HepG2 (cell line): ENCODE data around the gene RPS27L. TPM values are rescaled to one million over a fixed set of nuclear protein-coding genes. Genes with fewer than 3 reads are reported as not detected.

Source experiments
- ARID2 ChIP-seq: sonication (generic); formaldehyde crosslinking; IDR thresholded peaks from 2 replicates; pipeline ENCODE4 v1.8.1; 2022; ENCODE audit warnings: mild to moderate bottlenecking, missing genetic modification reagents, borderline replicate concordance
- ARNTL ChIP-seq: sonication (generic); formaldehyde crosslinking; IDR thresholded peaks from 2 replicates; pipeline ENCODE4 v1.4.0; 2020; ENCODE audit warnings: mild to moderate bottlenecking, missing genetic modification reagents
- ATF2 ChIP-seq: sonication (generic); formaldehyde crosslinking; IDR thresholded peaks from 2 replicates; pipeline ENCODE4 v1.4.0; 2020; ENCODE audit warnings: missing genetic modification reagents
- CEBPZ ChIP-seq: IDR thresholded peaks from 2 replicates; pipeline ENCODE4 v1.6.1; 2012; ENCODE audit warnings: low read length, improper control_type of control experiment
- HNF4A ChIP-seq: sonication (generic); formaldehyde crosslinking; IDR thresholded peaks from 2 replicates; pipeline ENCODE4 v1.4.0; 2020; ENCODE audit warnings: missing genetic modification reagents
- ISL2 ChIP-seq: sonication (generic); formaldehyde crosslinking; IDR thresholded peaks from 2 replicates; pipeline ENCODE4 v1.5.0; 2020; ENCODE audit warnings: missing genetic modification reagents
- KLF16 ChIP-seq, 2 experiments: sonication (generic) in 1 of 2; formaldehyde crosslinking in 1 of 2; IDR thresholded peaks; 2 replicates each; pipeline versions ENCODE4 v1.6.1 to v1.8.0; 2016 to 2023; ENCODE audit warnings: missing genetic modification reagents in 2 of 2, missing compliant biosample characterization in 1 of 2
- KLF6 ChIP-seq: IDR thresholded peaks from 2 replicates; pipeline ENCODE4 v1.8.0; 2016; ENCODE audit warnings: missing biosample characterization, missing genetic modification reagents
- MIER3 ChIP-seq: IDR thresholded peaks from 2 replicates; pipeline ENCODE4 v1.6.1; 2016; ENCODE audit warnings: missing compliant biosample characterization, borderline replicate concordance
- PHF20 ChIP-seq: sonication (generic); formaldehyde crosslinking; IDR thresholded peaks from 2 replicates; pipeline ENCODE4 v1.5.0; 2020; ENCODE audit warnings: mild to moderate bottlenecking, missing genetic modification reagents
- SIX1 ChIP-seq: sonication (generic); formaldehyde crosslinking; IDR thresholded peaks from 2 replicates; pipeline ENCODE4 v1.4.0; 2020; ENCODE audit warnings: missing genetic modification reagents, borderline replicate concordance
- XBP1 ChIP-seq: sonication (generic); formaldehyde crosslinking; IDR thresholded peaks from 2 replicates; pipeline ENCODE4 v1.5.0; 2020; ENCODE audit warnings: missing genetic modification reagents
- ZBTB10 ChIP-seq: sonication (generic); formaldehyde crosslinking; IDR thresholded peaks from 2 replicates; pipeline ENCODE4 v1.4.0; 2020; ENCODE audit warnings: missing genetic modification reagents, borderline replicate concordance
- ZBTB4 ChIP-seq: sonication (generic); formaldehyde crosslinking; IDR thresholded peaks from 2 replicates; pipeline ENCODE4 v1.4.0; 2020; ENCODE audit warnings: missing genetic modification reagents, mild to moderate bottlenecking, borderline replicate concordance
- ZC3H4 ChIP-seq: sonication (generic); formaldehyde crosslinking; IDR thresholded peaks from 2 replicates; pipeline ENCODE4 v1.4.0; 2020; ENCODE audit warnings: missing genetic modification reagents, borderline replicate concordance
- ZFY ChIP-seq: sonication (generic); formaldehyde crosslinking; IDR thresholded peaks from 2 replicates; pipeline ENCODE4 v1.4.0; 2020; ENCODE audit warnings: missing genetic modification reagents
- ZNF580 ChIP-seq: IDR thresholded peaks from 2 replicates; pipeline ENCODE4 v1.6.1; 2016; ENCODE audit warnings: low read depth, borderline replicate concordance
- ZNF749 ChIP-seq: sonication (generic); formaldehyde crosslinking; IDR thresholded peaks from 2 replicates; pipeline ENCODE4 v1.8.0; 2022; ENCODE audit warnings: mild to moderate bottlenecking, missing genetic modification reagents, moderate library complexity, borderline replicate concordance
- polyA plus RNA-seq, 8 experiments: library from polyadenylated mRNA; depleted of rRNA in 3 of 8; stranded (reverse) in 7 of 8; unstranded in 1 of 8; fragments of >200 nt; fragmentation: Illumina TruSeq in 4 of 8; extraction: Trizol in 4 of 8; gene quantifications; 2 replicates each; pipeline versions ENCODE4 v1.2.1 to v1.2.3, GENCODE V29; 2011 to 2016; ENCODE audit warnings: low read depth in 4 of 8, missing spikeins in 1 of 8, mixed read lengths in 1 of 8; ENCODE audit not compliant: insufficient read depth in 1 of 8
- total RNA-seq, 5 experiments: library from RNA; depleted of rRNA; stranded (reverse); fragments of >200 nt; fragmentation: Illumina TruSeq; extraction: Trizol; gene quantifications; 2 replicates each; pipeline ENCODE4 v1.2.3, GENCODE V29; 2016; ENCODE audit warnings: low read depth in 1 of 5

The RPS27L gene
- total and polyA plus RNA-seq, 2 of the 13 experiments (the other 11 are each of a cell fraction or from before 2014, with no cell fraction given), result 231 to 433 TPM

- TF ChIP-seq ZBTB4 (CRISPR knock-in tag) (no peak), HNF4A (CRISPR knock-in tag) (peak; percentile 94), SIX1 (CRISPR knock-in tag) (peak; percentile 47; the same call in 1 of the 2 replicates), ARNTL (CRISPR knock-in tag) (0 out of 2 replicates have a peak, but pooled peaks have one; percentile 51), KLF16 (CRISPR knock-in tag; IDR thresholded peaks at IDR 0.05) (peak in 1 of 2 experiments; percentile 40; a peak in 1 of 4 replicates), XBP1 (CRISPR knock-in tag) (no peak), MIER3 (peak; percentile 77; the same call in 1 of the 2 replicates), ZNF749 (CRISPR knock-in tag) (no peak), ISL2 (peak; percentile 71; the same call in 1 of the 2 replicates), ZFY (CRISPR knock-in tag) (no peak; the same call in 1 of the 2 replicates), PHF20 (CRISPR knock-in tag) (no peak), ARID2 (peak; percentile 69; the same call in 1 of the 2 replicates), KLF6 (CRISPR knock-in tag) (0 out of 2 replicates have a peak, but pooled peaks have one; percentile 21), ZC3H4 (CRISPR knock-in tag) (no peak), CEBPZ (no peak), ZNF580 (CRISPR knock-in tag) (peak; percentile 56; the same call in 1 of the 2 replicates), ATF2 (CRISPR knock-in tag) (peak; percentile 78), ZBTB10 (CRISPR knock-in tag) (peak; percentile 91; the same call in 1 of the 2 replicates)
These were observed 49.3 kb downstream of the RPS27L start (continued) for GRCh38 chr15:63107895-63108546.
